Astrocyte of the spinal cord (primary cell): ENCODE data around the gene LDLRAD3.

Experiments
- DNase-seq: peaks from one replicate; pipeline ENCODE4 v3.0.0; 2011; ENCODE audit warnings: low read depth, low spot score
- H3K4me3 ChIP-seq: 2 replicates; pipeline ENCODE4 v1.5.1; 2011; ENCODE audit warnings: low read depth, mild to moderate bottlenecking, low read length, moderate library complexity
- in situ Hi-C: cut with HindIII; loops from 2 replicates; pipeline ENCODE4 v1.10.0; 2017; ENCODE audit warnings: low sequenced_read_pairs
- TF ChIP-seq, protein P1 (sequence below): IDR thresholded peaks from 2 replicates; pipeline ENCODE4 v1.5.1; 2012; ENCODE audit warnings: low read depth, mild to moderate bottlenecking, low read length, inconsistent platforms

LDLRAD3 gene

DNA sequence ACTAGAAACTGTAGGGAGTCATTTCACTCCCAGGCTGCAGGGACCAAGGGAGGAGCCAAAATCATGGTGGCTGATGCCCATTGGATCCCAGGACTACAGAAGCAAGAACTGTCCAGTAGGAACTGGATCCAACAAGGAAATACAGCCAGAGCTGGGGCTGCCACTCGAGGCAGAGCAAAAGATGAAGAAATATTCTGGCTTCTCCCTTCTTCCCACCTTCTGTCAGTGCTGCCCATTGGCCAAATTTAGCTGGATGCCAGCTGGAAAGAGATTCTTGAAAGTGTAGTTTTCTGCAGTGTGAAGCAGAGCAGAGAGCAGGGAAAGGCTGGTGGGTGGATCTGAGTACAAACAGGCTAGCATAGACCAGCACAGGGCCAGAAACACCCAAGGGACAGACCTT, 299.8 kb downstream of the LDLRAD3 start:
- TF ChIP-seq, protein P1, sequence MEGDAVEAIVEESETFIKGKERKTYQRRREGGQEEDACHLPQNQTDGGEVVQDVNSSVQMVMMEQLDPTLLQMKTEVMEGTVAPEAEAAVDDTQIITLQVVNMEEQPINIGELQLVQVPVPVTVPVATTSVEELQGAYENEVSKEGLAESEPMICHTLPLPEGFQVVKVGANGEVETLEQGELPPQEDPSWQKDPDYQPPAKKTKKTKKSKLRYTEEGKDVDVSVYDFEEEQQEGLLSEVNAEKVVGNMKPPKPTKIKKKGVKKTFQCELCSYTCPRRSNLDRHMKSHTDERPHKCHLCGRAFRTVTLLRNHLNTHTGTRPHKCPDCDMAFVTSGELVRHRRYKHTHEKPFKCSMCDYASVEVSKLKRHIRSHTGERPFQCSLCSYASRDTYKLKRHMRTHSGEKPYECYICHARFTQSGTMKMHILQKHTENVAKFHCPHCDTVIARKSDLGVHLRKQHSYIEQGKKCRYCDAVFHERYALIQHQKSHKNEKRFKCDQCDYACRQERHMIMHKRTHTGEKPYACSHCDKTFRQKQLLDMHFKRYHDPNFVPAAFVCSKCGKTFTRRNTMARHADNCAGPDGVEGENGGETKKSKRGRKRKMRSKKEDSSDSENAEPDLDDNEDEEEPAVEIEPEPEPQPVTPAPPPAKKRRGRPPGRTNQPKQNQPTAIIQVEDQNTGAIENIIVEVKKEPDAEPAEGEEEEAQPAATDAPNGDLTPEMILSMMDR, result no peak
- DNase-seq, result no peak
- H3K4me3 ChIP-seq, result no peak overlapping the region
- in situ Hi-C loops, result no loop called here

DNA sequence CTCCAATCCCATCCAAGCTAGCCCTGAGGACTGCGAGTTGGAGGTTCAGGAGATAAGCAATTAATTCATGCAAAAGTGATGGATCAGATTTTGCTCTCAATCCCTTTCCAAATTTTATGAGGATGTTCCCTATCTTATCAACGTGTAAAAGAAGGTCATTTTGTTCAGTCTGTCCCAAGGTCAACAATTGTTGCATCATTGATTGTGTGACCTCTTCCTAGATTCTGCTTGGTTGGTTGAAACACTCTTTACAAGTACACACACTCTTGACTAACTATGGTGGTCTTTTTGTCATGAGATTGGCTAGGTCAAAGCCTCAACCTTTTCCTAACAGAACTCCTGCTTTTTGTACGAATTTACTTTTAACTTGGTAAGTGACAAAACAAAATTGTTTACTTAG, 303.6 kb downstream of the LDLRAD3 start:
- H3K4me3 ChIP-seq, result no peak overlapping the region
- DNase-seq, result no peak
- in situ Hi-C loops, result no loop called here
- TF ChIP-seq, protein P1, result no peak

DNA sequence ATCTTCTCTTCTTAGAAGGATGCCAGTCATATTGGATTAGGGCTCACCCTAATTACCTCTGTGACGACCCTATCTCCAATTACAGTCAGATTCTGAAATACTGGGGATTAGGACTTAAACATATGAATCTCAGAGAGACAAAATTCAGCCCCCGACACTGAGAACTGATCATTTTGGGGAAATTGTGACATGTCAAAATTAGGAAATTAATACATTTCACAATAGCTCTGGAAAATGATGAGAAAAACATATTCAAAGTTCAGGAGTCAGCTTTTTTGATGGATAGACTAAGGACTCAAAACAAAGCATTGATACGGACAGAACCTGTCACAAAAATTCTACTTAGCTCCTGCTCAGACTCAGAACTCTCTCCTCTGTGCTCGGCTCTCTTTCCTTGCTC, 304.6 kb downstream of the LDLRAD3 start:
- no peak overlapping the region for H3K4me3 ChIP-seq
- DNase-seq, result no peak
- in situ Hi-C loops, result no loop called here
- TF ChIP-seq, protein P1, result no peak

DNA sequence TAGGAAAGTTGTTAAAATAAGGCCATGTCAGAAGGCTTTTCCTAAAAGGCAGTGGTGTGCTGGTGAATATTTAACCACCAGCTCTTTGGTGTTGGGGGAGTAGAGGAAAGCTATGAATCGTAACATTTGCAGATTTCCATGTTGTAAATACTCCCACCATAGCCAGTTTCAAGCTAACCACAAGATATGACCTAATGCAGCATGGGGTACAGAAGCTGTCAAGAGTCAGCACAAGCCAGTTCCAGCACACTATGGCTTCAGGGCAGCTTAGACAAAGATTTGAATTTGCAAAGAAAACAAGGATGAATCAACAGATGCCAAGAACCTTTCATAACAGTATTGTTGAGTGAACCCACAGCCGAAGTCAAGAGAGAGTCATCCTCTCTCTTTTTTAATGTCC, 305.4 kb downstream of the LDLRAD3 start:
- TF ChIP-seq, protein P1, result no peak
- in situ Hi-C loops, result no loop called here
- H3K4me3 ChIP-seq, result no peak overlapping the region
- DNase-seq, result peak; percentile 80

DNA sequence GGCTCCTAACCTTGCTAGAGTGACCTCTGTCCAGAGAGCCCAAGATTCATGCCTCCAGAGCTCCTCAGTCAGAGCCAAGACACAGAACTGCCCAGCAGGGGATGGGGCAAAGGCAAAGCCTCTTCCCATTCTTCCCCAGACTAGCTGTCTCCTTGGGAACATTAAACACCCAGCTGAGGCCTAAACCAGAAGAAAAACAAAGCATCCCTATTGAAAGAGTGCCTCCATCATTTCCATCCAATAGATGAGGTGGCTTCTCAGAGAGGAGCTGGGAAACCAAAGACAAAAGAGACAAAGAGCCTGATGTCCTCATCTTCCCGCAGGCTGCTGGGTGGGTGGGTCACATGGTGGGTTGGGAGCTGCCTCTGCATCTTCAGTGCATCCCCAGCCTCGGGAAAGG, 308.0 kb downstream of the LDLRAD3 start:
- in situ Hi-C loops, result loop anchor here (25.0 kb wide), 1 partner anchor 615 kb away; no protein-coding TSS in a partner anchor
- no peak overlapping the region for H3K4me3 ChIP-seq
- no peak for DNase-seq
- TF ChIP-seq, protein P1, result no peak

DNA sequence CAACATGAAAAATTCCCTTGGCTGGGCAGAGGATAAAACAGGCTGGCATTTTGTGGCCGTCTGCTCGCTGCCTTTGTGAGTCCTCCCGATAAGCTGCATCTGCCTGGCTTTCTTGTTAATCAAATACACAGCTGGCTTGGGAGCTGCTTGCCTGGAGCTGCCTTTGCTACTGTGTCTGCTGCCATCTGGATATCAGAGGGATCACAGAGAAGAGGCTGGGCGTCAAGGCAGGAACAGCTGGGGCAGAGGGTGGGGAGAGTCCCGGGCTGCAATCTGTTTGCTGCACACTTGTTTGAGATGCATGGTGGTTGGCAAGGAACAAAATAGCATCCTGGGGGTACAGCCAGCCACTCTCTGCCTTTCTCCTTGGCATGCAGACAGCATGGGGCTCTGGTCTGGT, 309.4 kb downstream of the LDLRAD3 start:
- in situ Hi-C loops, result loop anchor here (25.0 kb wide), 1 partner anchor 616 kb away; no protein-coding TSS in a partner anchor
- H3K4me3 ChIP-seq, result no peak overlapping the region
- DNase-seq, result no peak
- TF ChIP-seq, protein P1, result no peak

DNA sequence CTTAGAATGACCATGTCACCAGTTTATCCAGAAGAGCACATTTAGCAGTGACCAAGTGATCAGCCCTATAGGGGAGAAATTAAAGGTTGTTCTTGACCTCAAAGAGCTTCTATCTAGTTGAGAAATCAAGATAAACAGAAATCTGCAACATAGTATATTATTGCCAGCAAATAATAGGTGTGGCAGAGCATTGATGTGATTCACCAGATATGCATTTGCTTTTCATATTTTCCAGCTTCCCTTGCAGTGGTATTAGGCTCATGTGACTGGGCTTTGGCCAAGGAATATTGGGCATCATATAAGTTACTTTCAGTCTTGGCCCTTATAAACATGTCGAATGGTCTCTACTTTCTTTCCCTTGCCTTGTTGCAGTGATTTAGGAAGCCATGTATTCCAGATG, 310.9 kb downstream of the LDLRAD3 start:
- no peak for DNase-seq
- in situ Hi-C loops, result loop anchor here (25.0 kb wide), 1 partner anchor 617 kb away; no protein-coding TSS in a partner anchor
- TF ChIP-seq, protein P1, result no peak
- no peak overlapping the region for H3K4me3 ChIP-seq
